HEK293 (cell line): ENCODE measurements around the gene ORMDL2.

Source experiments
- BCL11A ChIP-seq: fragments of 450-650 bp; formaldehyde crosslinking; IDR thresholded peaks from 2 replicates; pipeline ENCODE4 v1.5.1; 2016; ENCODE audit warnings: low read depth, missing biosample characterization, missing genetic modification characterization
- ELK4 ChIP-seq: IDR thresholded peaks from 2 replicates; pipeline ENCODE4 v1.6.1; 2011; ENCODE audit warnings: mild to moderate bottlenecking, low read depth, low read length, borderline replicate concordance
- GLI2 ChIP-seq: fragments of 450-650 bp; formaldehyde crosslinking; IDR thresholded peaks from 2 replicates; pipeline ENCODE4; 2017; ENCODE audit warnings: missing biosample characterization, missing genetic modification characterization, low read depth, borderline replicate concordance
- HOXA7 ChIP-seq: sonication (generic); formaldehyde crosslinking; IDR thresholded peaks from 2 replicates; pipeline ENCODE4 v1.8.1; 2022; ENCODE audit warnings: missing genetic modification reagents, borderline replicate concordance
- KLF7 ChIP-seq: fragments of 450-650 bp; formaldehyde crosslinking; IDR thresholded peaks from 2 replicates; pipeline ENCODE4 v1.5.1; 2016; ENCODE audit warnings: missing biosample characterization, missing genetic modification characterization, borderline replicate concordance
- PATZ1 ChIP-seq: fragments of 450-650 bp; formaldehyde crosslinking; IDR thresholded peaks from 2 replicates; pipeline ENCODE4 v1.5.1; 2016; ENCODE audit warnings: missing biosample characterization, missing genetic modification characterization
- PBX3 ChIP-seq: sonication (generic); formaldehyde crosslinking; IDR thresholded peaks from 2 replicates; pipeline ENCODE4 v1.8.1; 2022; ENCODE audit warnings: mild to moderate bottlenecking, moderate library complexity, missing genetic modification reagents
- SCRT2 ChIP-seq: fragments of 450-650 bp; formaldehyde crosslinking; IDR thresholded peaks from 2 replicates; pipeline ENCODE4 v1.5.1; 2016; ENCODE audit warnings: missing biosample characterization, missing genetic modification characterization
- ZBTB6 ChIP-seq: fragments of 450-650 bp; formaldehyde crosslinking; IDR thresholded peaks from 2 replicates; pipeline ENCODE4 v1.5.1; 2017; ENCODE audit warnings: missing biosample characterization, missing genetic modification characterization
- ZFHX2 ChIP-seq: fragments of 450-650 bp; formaldehyde crosslinking; conservative IDR thresholded peaks from 2 replicates; pipeline ENCODE4 v1.5.1; 2016; ENCODE audit warnings: missing biosample characterization, missing genetic modification characterization
- ZFP37 ChIP-seq: fragments of 450-650 bp; formaldehyde crosslinking; IDR thresholded peaks from 2 replicates; pipeline ENCODE4 v1.5.1; 2016; ENCODE audit warnings: missing biosample characterization, missing genetic modification characterization
- ZNF184 ChIP-seq: fragments of 450-650 bp; IDR thresholded peaks from 2 replicates; pipeline ENCODE4 v1.5.1; 2018; ENCODE audit warnings: missing biosample characterization, mild to moderate bottlenecking, missing genetic modification characterization
- ZNF23 ChIP-seq: fragments of 450-650 bp; formaldehyde crosslinking; IDR thresholded peaks from 2 replicates; pipeline ENCODE4 v1.5.1; 2016; ENCODE audit warnings: missing biosample characterization, missing genetic modification characterization, borderline replicate concordance
- ZNF292 ChIP-seq: fragments of 450-650 bp; formaldehyde crosslinking; IDR thresholded peaks from 2 replicates; pipeline ENCODE4 v1.5.1; 2016; ENCODE audit warnings: low read depth, missing biosample characterization, missing genetic modification characterization, borderline replicate concordance
- ZNF311 ChIP-seq: fragments of 450-650 bp; formaldehyde crosslinking; IDR thresholded peaks from 2 replicates; pipeline ENCODE4 v1.5.1; 2017; ENCODE audit warnings: missing biosample characterization, missing genetic modification characterization, borderline replicate concordance
- ZNF341 ChIP-seq: fragments of 450-650 bp; formaldehyde crosslinking; IDR thresholded peaks from 2 replicates; pipeline ENCODE4; 2016; ENCODE audit warnings: low read depth, missing biosample characterization, missing genetic modification characterization
- ZNF354C ChIP-seq: fragments of 450-650 bp; formaldehyde crosslinking; IDR thresholded peaks from 2 replicates; pipeline ENCODE4 v1.5.1; 2016; ENCODE audit warnings: missing biosample characterization, missing genetic modification characterization, low read depth, borderline replicate concordance
- ZNF404 ChIP-seq: fragments of 450-650 bp; formaldehyde crosslinking; IDR thresholded peaks from 2 replicates; pipeline ENCODE4 v1.5.1; 2017; ENCODE audit warnings: missing biosample characterization, missing genetic modification characterization
- ZNF416 ChIP-seq: fragments of 450-650 bp; formaldehyde crosslinking; IDR thresholded peaks from 2 replicates; pipeline ENCODE4 v1.5.1; 2016; ENCODE audit warnings: missing biosample characterization, missing genetic modification characterization
- ZNF426 ChIP-seq: fragments of 450-650 bp; formaldehyde crosslinking; IDR thresholded peaks from 2 replicates; pipeline ENCODE4 v1.5.1; 2017; ENCODE audit warnings: missing biosample characterization, missing genetic modification characterization, mild to moderate bottlenecking, inconsistent platforms, moderate library complexity
- ZNF449 ChIP-seq: fragments of 450-650 bp; formaldehyde crosslinking; IDR thresholded peaks from 2 replicates; pipeline ENCODE4 v1.5.1; 2017; ENCODE audit warnings: missing biosample characterization, mild to moderate bottlenecking, missing genetic modification characterization, moderate library complexity
- ZNF510 ChIP-seq: fragments of 450-650 bp; formaldehyde crosslinking; IDR thresholded peaks from 2 replicates; pipeline ENCODE4 v1.5.1; 2018; ENCODE audit warnings: mild to moderate bottlenecking, missing genetic modification characterization, missing biosample characterization; ENCODE audit not compliant: insufficient replicate concordance
- ZNF529 ChIP-seq: fragments of 450-650 bp; formaldehyde crosslinking; IDR thresholded peaks from 2 replicates; pipeline ENCODE4 v1.5.1; 2017; ENCODE audit warnings: missing genetic modification characterization, missing biosample characterization; ENCODE audit not compliant: insufficient replicate concordance
- ZNF639 ChIP-seq: fragments of 450-650 bp; formaldehyde crosslinking; IDR thresholded peaks from 2 replicates; pipeline ENCODE4 v1.5.1; 2016; ENCODE audit warnings: missing biosample characterization, missing genetic modification characterization
- ZNF658 ChIP-seq: fragments of 450-650 bp; formaldehyde crosslinking; IDR thresholded peaks from 2 replicates; pipeline ENCODE4; 2016; ENCODE audit warnings: missing biosample characterization, missing genetic modification characterization
- ZNF76 ChIP-seq: fragments of 450-650 bp; formaldehyde crosslinking; IDR thresholded peaks from 2 replicates; pipeline ENCODE4; 2016; ENCODE audit warnings: low read depth, missing biosample characterization, missing genetic modification characterization, borderline replicate concordance
- ZNF768 ChIP-seq: fragments of 450-650 bp; formaldehyde crosslinking; IDR thresholded peaks from 2 replicates; pipeline ENCODE4 v1.5.1; 2018; ENCODE audit warnings: missing biosample characterization, mild to moderate bottlenecking, missing genetic modification characterization
- ZSCAN16 ChIP-seq: fragments of 450-650 bp; formaldehyde crosslinking; IDR thresholded peaks from 2 replicates; pipeline ENCODE4 v1.5.1; 2016; ENCODE audit warnings: missing biosample characterization, missing genetic modification characterization
- ZSCAN4 ChIP-seq: fragments of 450-650 bp; formaldehyde crosslinking; IDR thresholded peaks from 2 replicates; pipeline ENCODE4 v1.5.1; 2017; ENCODE audit warnings: missing biosample characterization, missing genetic modification characterization

Gene ORMDL2

GRCh38 chr12:55830601-55831446, 13.0 kb downstream of the ORMDL2 start (continued):
- TF ChIP-seq PATZ1 (tag by site-specific recombination) = peak; percentile 91
- TF ChIP-seq SCRT2 (tag by site-specific recombination) = no peak
- 0 out of 2 replicates have a peak, but pooled peaks have one; percentile 72 for TF ChIP-seq KLF7 (tag by site-specific recombination)
- peak; percentile 94 for TF ChIP-seq ZSCAN4
- no peak for TF ChIP-seq ZSCAN16 (tag by site-specific recombination)
- TF ChIP-seq ZNF404 (tag by site-specific recombination) = no peak
- TF ChIP-seq ZNF529 = no peak
- TF ChIP-seq ZNF639 (tag by site-specific recombination) = no peak; the same call in 1 of the 2 replicates
- TF ChIP-seq ZNF184 (tag by site-specific recombination) = 0 out of 2 replicates have a peak, but pooled peaks have one; percentile 40
- TF ChIP-seq ZNF416 (tag by site-specific recombination) = no peak
- no peak for TF ChIP-seq PBX3
- no peak for TF ChIP-seq ZNF292 (tag by site-specific recombination)
- no peak for TF ChIP-seq ZNF510
- TF ChIP-seq GLI2 (tag by site-specific recombination) = no peak
- no peak for TF ChIP-seq ZBTB6
- no peak for TF ChIP-seq ELK4
- no peak for TF ChIP-seq ZNF426
- TF ChIP-seq ZNF658 (tag by site-specific recombination) = no peak
- TF ChIP-seq ZNF341 = peak; percentile 29; the same call in 1 of the 2 replicates
- TF ChIP-seq ZNF449 (tag by site-specific recombination) = peak; percentile 51; the same call in 1 of the 2 replicates
- TF ChIP-seq ZNF76 (tag by site-specific recombination) = peak; percentile 78
- TF ChIP-seq HOXA7 (CRISPR knock-in tag) = no peak
- TF ChIP-seq ZNF311 (tag by site-specific recombination) = no peak
- TF ChIP-seq ZNF354C = no peak
- TF ChIP-seq ZFHX2 (tag by site-specific recombination) = no peak
- TF ChIP-seq ZNF768 (tag by site-specific recombination) = no peak
- no peak for TF ChIP-seq ZNF23 (tag by site-specific recombination)
- no peak for TF ChIP-seq BCL11A (tag by site-specific recombination)
- TF ChIP-seq ZFP37 (tag by site-specific recombination) = 0 out of 2 replicates have a peak, but pooled peaks have one; percentile 29
